ENCODE results near the gene DSC1. TPM values are rescaled to one million over a fixed set of nuclear protein-coding genes. Genes with fewer than 3 reads are reported as not detected.

DSC1 gene
- total RNA-seq, 1 donor from 2014 or later, result not detected

DNA sequence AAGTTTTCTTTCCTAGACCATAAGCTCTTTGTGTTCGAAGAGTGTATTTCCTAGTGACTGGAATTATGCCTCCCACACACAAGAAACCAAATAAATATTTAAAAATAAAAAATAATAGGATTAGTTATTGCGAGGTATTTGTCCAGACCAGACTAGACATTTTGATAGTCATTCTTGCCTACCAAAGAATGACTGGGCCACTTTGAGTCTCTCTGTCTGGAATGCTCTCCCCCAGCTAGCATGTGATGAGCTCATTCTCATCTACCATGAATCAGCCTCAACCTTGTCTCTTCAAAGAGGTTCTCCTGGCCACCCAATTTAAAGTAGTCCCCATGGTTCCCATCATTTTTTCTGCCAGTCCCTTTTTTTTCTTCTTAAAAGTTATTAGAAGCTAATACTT is 13.9 kb upstream of the DSC1 start:
- Mint-ChIP-seq H3K9me3 (ENCODE audit: low read depth) (peaks cover 13% of the 10 kb centered on the region), H3K27ac (no peak overlapping the region), H3K4me3 (ENCODE audit: low read depth) (no peak overlapping the region), H3K4me1 (ENCODE audit: low read depth) (no peaks in the 10 kb centered on the region), H3K36me3 (ENCODE audit: insufficient read depth) (peaks cover 3% of the 10 kb centered on the region), H3K27me3 (no peaks in the 10 kb centered on the region)
- no peak for DNase-seq (ENCODE audit: low spot score, unreplicated experiment)
- TF ChIP-seq, protein P1, sequence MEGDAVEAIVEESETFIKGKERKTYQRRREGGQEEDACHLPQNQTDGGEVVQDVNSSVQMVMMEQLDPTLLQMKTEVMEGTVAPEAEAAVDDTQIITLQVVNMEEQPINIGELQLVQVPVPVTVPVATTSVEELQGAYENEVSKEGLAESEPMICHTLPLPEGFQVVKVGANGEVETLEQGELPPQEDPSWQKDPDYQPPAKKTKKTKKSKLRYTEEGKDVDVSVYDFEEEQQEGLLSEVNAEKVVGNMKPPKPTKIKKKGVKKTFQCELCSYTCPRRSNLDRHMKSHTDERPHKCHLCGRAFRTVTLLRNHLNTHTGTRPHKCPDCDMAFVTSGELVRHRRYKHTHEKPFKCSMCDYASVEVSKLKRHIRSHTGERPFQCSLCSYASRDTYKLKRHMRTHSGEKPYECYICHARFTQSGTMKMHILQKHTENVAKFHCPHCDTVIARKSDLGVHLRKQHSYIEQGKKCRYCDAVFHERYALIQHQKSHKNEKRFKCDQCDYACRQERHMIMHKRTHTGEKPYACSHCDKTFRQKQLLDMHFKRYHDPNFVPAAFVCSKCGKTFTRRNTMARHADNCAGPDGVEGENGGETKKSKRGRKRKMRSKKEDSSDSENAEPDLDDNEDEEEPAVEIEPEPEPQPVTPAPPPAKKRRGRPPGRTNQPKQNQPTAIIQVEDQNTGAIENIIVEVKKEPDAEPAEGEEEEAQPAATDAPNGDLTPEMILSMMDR (IDR thresholded peaks at IDR 0.05; ENCODE audit: unreplicated experiment), result no peak

DNA sequence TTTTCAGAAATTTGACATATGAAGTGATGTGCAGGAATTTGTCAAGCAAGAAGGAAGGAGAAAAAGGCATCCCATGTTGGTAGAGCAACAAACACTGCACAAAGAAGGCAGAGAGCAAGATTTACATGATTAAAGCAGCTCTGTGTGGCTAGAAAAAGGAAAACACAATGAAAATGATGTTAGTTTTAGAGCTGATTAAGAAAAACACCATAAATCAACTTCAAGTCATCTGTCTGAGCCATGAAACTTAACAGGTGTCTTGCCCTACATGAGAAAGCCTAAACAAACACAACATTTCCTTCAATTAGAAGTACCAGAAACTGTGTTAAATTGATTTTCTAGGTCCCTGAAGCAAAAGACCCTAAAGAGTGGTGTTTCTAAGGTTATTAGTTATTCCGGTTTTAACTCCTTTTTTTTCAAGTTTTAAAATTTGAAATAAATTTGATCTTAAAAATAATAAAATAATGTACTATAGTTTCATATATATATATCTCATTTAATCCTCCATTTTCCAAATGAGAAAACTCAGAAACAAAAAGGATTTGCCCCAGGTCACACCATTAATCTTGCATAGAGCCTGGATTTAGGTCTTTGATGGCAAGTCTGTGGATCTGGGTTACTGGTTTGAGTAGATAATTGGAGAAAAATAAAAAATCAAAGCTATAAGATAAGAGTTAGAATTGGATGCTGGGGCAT is 8.6 kb upstream of the DSC1 start:
- no peaks in the 10 kb centered on the region for H3K27me3 Mint-ChIP-seq
- no peaks in the 10 kb centered on the region for H3K36me3 Mint-ChIP-seq (ENCODE audit: insufficient read depth)
- no peak for DNase-seq (ENCODE audit: low spot score, unreplicated experiment)
- peak overlapping the region; percentile 0 for H3K27ac Mint-ChIP-seq
- TF ChIP-seq, protein P1 (IDR thresholded peaks at IDR 0.05; ENCODE audit: unreplicated experiment), result no peak
- no peak overlapping the region for H3K4me3 Mint-ChIP-seq (ENCODE audit: low read depth)
- H3K9me3 Mint-ChIP-seq (ENCODE audit: low read depth), result peaks cover 7% of the 10 kb centered on the region
- peaks cover 8% of the 10 kb centered on the region for H3K4me1 Mint-ChIP-seq (ENCODE audit: low read depth)

DNA sequence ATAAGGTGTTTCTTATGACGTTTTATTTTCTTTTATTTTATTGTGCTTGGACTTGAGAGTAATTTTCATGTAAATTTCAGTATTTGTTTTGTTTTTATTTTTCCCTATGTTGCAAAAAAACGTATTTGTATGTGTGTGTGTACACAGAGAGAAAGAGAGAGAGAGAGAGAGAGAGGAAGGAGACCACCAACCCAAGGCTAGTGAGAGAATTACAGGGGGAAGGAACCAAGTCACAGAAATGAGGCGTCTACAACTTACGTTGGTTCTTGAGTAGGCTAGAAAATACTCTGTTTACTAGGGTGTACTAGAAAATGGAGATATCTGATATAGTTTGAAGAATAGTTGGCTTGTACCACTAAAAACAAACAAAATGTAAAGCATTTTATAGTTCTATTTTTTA is 7.7 kb upstream of the DSC1 start:
- no peaks in the 10 kb centered on the region for H3K27me3 Mint-ChIP-seq
- DNase-seq (ENCODE audit: low spot score, unreplicated experiment), result no peak
- peaks cover 3% of the 10 kb centered on the region for H3K9me3 Mint-ChIP-seq (ENCODE audit: low read depth)
- H3K4me3 Mint-ChIP-seq (ENCODE audit: low read depth), result no peak overlapping the region
- no peaks in the 10 kb centered on the region for H3K36me3 Mint-ChIP-seq (ENCODE audit: insufficient read depth)
- H3K4me1 Mint-ChIP-seq (ENCODE audit: low read depth), result peaks cover 8% of the 10 kb centered on the region
- peak overlapping the region; percentile 37 for H3K27ac Mint-ChIP-seq
- TF ChIP-seq, protein P1 (IDR thresholded peaks at IDR 0.05; ENCODE audit: unreplicated experiment), result no peak

DNA sequence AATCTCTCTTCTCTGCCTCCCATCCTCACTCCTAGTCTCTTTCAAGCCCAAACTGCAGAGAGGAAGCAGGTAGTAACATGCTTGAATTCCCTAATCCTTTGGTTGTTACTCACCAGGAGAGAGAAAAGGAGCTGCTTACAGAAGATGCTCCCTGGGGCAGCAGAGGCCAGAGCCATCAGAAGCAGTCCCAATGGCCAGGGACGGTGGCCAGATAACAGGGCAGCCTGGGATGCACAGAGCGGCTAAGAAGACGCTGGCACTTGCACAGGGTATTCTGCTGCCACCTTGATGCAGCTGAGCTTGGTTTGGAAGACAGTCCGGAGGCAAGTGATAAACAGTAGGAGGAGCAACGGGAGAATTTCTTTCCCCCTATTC is 250 bp downstream of the DSC1 start:
- H3K27ac Mint-ChIP-seq, result no peak overlapping the region
- H3K4me1 Mint-ChIP-seq (ENCODE audit: low read depth), result peaks cover under 1% of the 10 kb centered on the region
- DNase-seq (ENCODE audit: low spot score, unreplicated experiment), result no peak
- TF ChIP-seq, protein P1 (IDR thresholded peaks at IDR 0.05; ENCODE audit: unreplicated experiment), result no peak
- no peak overlapping the region for H3K4me3 Mint-ChIP-seq (ENCODE audit: low read depth)
- H3K9me3 Mint-ChIP-seq (ENCODE audit: low read depth), result no peaks in the 10 kb centered on the region
- no peaks in the 10 kb centered on the region for H3K36me3 Mint-ChIP-seq (ENCODE audit: insufficient read depth)
- no peaks in the 10 kb centered on the region for H3K27me3 Mint-ChIP-seq

DNA sequence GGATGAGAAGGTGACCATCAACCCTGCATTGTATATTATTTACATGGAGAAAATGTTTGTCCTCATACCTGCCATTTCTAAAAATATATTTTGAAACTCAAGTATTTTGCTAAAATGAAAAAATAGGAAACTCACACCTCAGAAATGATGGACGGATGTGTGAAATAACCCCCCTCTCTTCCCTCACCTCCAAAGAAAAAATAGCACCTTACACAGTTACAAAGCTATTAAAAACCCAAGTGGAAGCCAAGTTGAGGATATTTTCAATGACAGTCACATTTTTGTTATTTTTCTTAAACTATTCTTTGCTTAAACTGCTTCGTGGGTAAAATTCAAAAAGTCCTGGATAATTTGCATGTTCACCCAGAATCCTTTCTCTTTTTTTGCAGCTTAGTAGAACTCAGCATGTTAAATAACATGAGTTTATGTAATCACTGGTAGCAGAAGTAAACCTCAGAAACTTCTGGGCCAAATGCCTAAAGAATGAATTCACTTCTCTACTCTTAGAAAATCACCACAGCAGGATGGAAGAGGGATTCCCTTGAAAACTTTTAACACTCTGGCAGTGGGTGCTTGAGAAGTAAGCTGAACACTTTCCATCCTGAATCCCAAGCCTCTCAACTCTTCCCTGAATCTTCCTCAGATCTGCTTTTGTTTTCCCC is 768 bp downstream of the DSC1 start:
- Mint-ChIP-seq H3K9me3 (ENCODE audit: low read depth) (no peaks in the 10 kb centered on the region), H3K27ac (no peak overlapping the region), H3K36me3 (ENCODE audit: insufficient read depth) (no peaks in the 10 kb centered on the region), H3K27me3 (no peaks in the 10 kb centered on the region), H3K4me1 (ENCODE audit: low read depth) (peaks cover 5% of the 10 kb centered on the region), H3K4me3 (ENCODE audit: low read depth) (no peak overlapping the region)
- DNase-seq (ENCODE audit: low spot score, unreplicated experiment), result no peak
- TF ChIP-seq, protein P1 (IDR thresholded peaks at IDR 0.05; ENCODE audit: unreplicated experiment), result no peak

All from progenitor cell of endocrine pancreas (in vitro differentiated cells).